HG03469 (cell line): Measurements from ENCODE around the gene CLEC5A.
"Not testable (repeated sequence)": the region's sequence is repeated elsewhere in the genome, so short reads cannot be mapped to it uniquely, and the experiment has no call there.

Source experiments
- ATAC-seq: cut with Tn5 transposase; IDR thresholded peaks from one replicate; pipeline ENCODE4 v1.9.1; 2021; ENCODE audit warnings: mild to moderate bottlenecking, moderate library complexity, moderate number of reproducible peaks; ENCODE audit not compliant: unreplicated experiment

The CLEC5A gene

DNA sequence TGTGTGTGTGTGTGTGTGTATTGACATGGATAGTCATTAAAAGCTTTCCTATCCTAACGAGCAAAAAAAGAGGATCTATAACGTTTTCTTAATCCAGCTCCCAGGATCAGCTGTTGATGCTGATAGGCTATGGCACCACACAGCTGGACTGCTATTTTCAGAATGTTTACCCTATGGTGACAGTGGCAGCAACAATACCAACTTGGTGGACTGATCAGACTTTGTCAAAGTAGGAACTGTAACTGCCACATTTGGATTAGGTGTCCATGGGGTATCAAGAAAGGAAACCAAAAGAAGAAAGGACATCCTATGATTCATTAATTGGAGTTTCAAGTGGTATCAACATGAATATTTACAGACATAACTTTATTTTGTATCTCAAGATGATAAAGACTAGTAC lies 2.7 kb upstream of the CLEC5A start:
- no peak for ATAC-seq

DNA sequence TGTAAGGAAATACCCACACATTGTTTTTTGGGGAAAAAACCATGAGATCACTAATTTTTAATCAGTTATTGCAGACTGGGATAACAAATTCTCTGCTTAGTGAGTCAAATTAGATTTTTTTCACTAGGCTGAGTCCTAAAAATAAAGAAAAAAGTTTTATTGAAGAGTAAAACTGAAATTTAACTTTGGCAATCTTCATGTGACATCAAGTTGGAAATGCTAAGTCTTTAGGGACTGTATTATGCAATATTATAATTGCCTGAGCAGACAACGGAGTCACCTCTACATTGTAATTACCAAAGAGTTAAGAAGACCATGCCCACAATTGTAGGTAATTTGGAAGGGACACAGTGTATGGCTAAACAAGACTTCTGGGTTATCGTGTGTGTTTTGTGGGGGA lies 2.2 kb upstream of the CLEC5A start:
- no peak for ATAC-seq

GRCh38 chr7:141945356-141945755 lies 1.4 kb downstream of the CLEC5A start:
- no peak for ATAC-seq

GRCh38 chr7:141944811-141945210 lies 2.0 kb downstream of the CLEC5A start:
- no peak for ATAC-seq

GRCh38 chr7:141943846-141944245 lies 2.9 kb downstream of the CLEC5A start:
- no peak for ATAC-seq

GRCh38 chr7:141941075-141941474 lies 5.7 kb downstream of the CLEC5A start:
- ATAC-seq: no peak

GRCh38 chr7:141930211-141930610 lies 16.6 kb downstream of the CLEC5A start:
- ATAC-seq: no peak

GRCh38 chr7:141928845-141929195 lies 18.0 kb downstream of the CLEC5A start:
- no peak for ATAC-seq

- no peak for ATAC-seq
Measured at GRCh38 chr7:141928146-141928844, 18.5 kb downstream of the CLEC5A start.

GRCh38 chr7:141920281-141920680 lies 26.5 kb downstream of the CLEC5A start:
- no peak for ATAC-seq

GRCh38 chr7:141916099-141916498 lies 30.7 kb downstream of the CLEC5A start, which contains the start of gene OR9A4:
OR9A4 (plus strand) TSS chr7:141916399; CDS start chr7:141918876, 2,477 bp downstream.
- ATAC-seq: no peak

DNA sequence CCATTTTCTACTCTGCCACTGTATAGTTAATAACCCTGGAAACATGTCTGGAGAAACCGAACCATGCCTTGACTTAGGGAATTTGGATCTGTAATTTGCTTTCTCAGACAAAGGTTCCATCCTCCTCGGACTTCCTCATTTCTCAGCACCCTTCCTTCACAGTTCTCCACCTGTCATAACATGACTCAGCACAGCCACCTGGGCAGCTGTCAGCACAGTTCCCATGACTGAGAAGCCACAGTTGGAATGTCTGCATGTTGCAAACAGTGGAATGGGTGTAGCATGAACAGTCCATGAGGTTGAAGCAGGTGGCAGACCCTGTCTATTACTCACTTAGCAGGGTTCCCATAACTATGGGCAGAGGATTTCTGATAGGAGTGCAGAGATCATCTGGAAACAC lies 31.2 kb downstream of the CLEC5A start:
- ATAC-seq: no peak

DNA sequence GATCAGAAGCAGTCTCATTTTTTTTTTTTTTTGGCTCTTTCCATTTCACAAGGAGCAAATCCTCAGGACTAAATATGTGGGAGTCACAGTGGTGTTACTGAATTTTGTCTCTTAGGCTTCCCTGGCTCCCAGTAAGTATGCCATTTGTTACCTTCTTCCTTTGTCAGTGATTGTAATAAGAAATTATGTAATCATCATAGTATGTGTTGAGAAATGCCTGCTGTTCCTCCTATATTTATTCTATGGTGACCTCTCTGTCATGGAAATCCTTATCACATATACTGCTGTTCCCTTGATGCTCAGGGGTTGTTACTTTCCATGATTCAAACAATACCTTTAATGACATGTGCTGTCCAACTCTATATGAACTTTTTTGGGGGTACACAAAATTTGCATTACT lies 35.4 kb downstream of the CLEC5A start:
- no peak for ATAC-seq

GRCh38 chr7:141906285-141906684 lies 40.5 kb downstream of the CLEC5A start:
- ATAC-seq: no peak

GRCh38 chr7:141899366-141899765 lies 47.4 kb downstream of the CLEC5A start:
- ATAC-seq: not testable (repeated sequence)

DNA sequence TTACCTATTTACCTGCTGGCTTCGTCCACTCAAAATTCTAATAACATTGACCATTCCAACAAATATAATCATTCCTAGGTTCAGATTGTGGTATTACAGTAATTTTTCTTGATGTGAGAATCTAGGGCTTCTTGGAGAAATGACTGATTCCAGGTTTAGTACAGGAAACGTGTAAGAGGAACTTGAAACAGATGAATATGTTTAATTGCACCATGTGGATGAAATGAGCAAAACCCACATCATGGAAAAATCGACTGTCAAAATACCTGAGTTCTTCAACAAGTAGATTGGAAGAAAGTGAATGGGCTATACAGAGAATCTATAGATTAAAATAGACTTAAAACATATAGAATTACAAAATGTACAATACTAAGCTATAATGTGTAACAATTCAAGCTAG lies 55.4 kb downstream of the CLEC5A start:
- no peak for ATAC-seq

- no peak for ATAC-seq
Measured at GRCh38 chr7:141889321-141889720, 57.5 kb downstream of the CLEC5A start.

- ATAC-seq: peak; percentile 75
Measured at GRCh38 chr7:141884539-141885225, 62.1 kb downstream of the CLEC5A start.

- no peak for ATAC-seq
Measured at GRCh38 chr7:141880960-141881359, 65.8 kb downstream of the CLEC5A start.

GRCh38 chr7:141877365-141877764 lies 69.4 kb downstream of the CLEC5A start:
- ATAC-seq: no peak
